Measurements from ENCODE around the gene MTERF1. TPM values are rescaled to one million over a fixed set of nuclear protein-coding genes. Genes with fewer than 3 reads are reported as not detected.

Gene MTERF1
- total and polyA plus RNA-seq, 9 of the 15 experiments (the other 6 are each of a cell fraction or from before 2014, with no cell fraction given), result 15.7 to 49.2 (median 29.1) TPM

DNA sequence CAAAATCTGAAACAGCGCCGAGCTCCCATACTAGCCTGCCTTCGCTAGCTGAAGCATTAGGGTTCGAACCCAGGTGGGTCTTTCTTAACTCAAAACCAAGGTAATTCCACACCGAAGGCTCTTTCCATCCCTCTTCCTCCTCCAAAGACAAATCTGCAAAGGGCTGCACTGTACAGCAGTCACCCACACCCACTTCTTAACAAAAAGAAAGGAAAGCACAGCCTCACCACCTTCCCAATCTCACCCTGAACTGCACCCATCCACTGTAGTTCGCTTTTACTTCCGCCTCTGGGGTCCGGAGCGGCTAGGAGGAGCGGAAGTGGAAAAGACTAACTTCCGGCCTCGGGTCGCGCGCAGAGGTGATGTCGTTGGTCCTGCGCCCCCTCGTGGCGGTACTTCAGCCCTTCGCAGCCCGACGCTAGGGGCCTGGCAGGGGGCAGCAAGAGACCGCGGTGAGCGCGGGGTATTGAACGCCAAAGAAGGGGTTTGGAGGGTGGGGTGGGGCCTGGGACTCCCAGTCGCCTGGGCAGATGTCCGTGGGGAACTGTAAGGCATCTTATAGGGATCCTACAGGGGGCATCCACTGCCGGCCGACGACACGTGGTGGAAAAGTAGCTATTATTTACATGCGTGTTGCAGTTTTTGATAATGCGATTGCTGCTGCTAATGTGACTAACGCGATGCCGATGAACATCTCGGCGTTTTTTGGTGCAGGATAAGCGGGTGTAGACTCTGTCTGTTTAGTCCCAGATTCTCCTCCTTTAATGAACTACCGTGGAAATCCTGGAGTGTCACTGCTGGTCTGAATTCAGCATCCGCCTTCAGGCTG, at the start of gene MTERF1 (continued):
- TF ChIP-seq FOS (IDR thresholded peaks at IDR 0.05; ENCODE audit: extremely low read depth, insufficient read length) (no peak), BCOR (IDR thresholded peaks at IDR 0.05) (peak; percentile 35; the same call in 1 of the 2 replicates), EGR1 (conservative IDR thresholded peaks at IDR 0.05) (no peak; the same call in 1 of the 2 replicates), ZNF133 (CRISPR knock-in tag; IDR thresholded peaks at IDR 0.05) (no peak), HDAC3 (IDR thresholded peaks at IDR 0.05; ENCODE audit: borderline replicate concordance, partially characterized antibody) (peak; percentile 26), ZNF134 (CRISPR knock-in tag; conservative IDR thresholded peaks at IDR 0.05) (peak; percentile 40; the same call in 1 of the 2 replicates), ZNF124 (CRISPR knock-in tag; IDR thresholded peaks at IDR 0.05) (no peak), KDM1A (IDR thresholded peaks at IDR 0.05) (no peak), KLF16 (IDR thresholded peaks at IDR 0.05) (peak; percentile 64; the same call in 1 of the 2 replicates), TAF15 (IDR thresholded peaks at IDR 0.05; ENCODE audit: low read depth, low read length) (no peak), ZNF12 (CRISPR knock-in tag; IDR thresholded peaks at IDR 0.05) (0 out of 2 replicates have a peak, but pooled peaks have one; percentile 19), NFE2 (IDR thresholded peaks at IDR 0.05; ENCODE audit: low read depth) (0 out of 2 replicates have a peak, but pooled peaks have one; percentile 32), ZNF780A (CRISPR knock-in tag; IDR thresholded peaks at IDR 0.05) (no peak), ZNF3 (CRISPR knock-in tag; IDR thresholded peaks at IDR 0.05) (no peak), MCM3 (IDR thresholded peaks at IDR 0.05) (no peak), MAZ (CRISPR knock-in tag; conservative IDR thresholded peaks at IDR 0.05 in 1 of 2, IDR thresholded peaks at IDR 0.05 in 1 of 2) (peak; percentile 80 to 89), ZNF324 (CRISPR knock-in tag; IDR thresholded peaks at IDR 0.05) (no peak)
- TF ChIP-seq, protein P1, sequence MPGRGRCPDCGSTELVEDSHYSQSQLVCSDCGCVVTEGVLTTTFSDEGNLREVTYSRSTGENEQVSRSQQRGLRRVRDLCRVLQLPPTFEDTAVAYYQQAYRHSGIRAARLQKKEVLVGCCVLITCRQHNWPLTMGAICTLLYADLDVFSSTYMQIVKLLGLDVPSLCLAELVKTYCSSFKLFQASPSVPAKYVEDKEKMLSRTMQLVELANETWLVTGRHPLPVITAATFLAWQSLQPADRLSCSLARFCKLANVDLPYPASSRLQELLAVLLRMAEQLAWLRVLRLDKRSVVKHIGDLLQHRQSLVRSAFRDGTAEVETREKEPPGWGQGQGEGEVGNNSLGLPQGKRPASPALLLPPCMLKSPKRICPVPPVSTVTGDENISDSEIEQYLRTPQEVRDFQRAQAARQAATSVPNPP (IDR thresholded peaks at IDR 0.05; ENCODE audit: borderline replicate concordance, insufficient read depth, insufficient read length), result no peak
- TF ChIP-seq, protein P2, sequence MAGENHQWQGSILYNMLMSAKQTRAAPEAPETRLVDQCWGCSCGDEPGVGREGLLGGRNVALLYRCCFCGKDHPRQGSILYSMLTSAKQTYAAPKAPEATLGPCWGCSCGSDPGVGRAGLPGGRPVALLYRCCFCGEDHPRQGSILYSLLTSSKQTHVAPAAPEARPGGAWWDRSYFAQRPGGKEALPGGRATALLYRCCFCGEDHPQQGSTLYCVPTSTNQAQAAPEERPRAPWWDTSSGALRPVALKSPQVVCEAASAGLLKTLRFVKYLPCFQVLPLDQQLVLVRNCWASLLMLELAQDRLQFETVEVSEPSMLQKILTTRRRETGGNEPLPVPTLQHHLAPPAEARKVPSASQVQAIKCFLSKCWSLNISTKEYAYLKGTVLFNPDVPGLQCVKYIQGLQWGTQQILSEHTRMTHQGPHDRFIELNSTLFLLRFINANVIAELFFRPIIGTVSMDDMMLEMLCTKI (IDR thresholded peaks at IDR 0.05; ENCODE audit: partially characterized antibody), result no peak
- TF ChIP-seq, protein P3, sequence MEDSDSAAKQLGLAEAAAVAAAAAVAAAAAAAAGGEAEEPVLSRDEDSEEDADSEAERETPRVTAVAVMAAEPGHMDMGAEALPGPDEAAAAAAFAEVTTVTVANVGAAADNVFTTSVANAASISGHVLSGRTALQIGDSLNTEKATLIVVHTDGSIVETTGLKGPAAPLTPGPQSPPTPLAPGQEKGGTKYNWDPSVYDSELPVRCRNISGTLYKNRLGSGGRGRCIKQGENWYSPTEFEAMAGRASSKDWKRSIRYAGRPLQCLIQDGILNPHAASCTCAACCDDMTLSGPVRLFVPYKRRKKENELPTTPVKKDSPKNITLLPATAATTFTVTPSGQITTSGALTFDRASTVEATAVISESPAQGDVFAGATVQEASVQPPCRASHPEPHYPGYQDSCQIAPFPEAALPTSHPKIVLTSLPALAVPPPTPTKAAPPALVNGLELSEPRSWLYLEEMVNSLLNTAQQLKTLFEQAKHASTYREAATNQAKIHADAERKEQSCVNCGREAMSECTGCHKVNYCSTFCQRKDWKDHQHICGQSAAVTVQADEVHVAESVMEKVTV (CRISPR knock-in tag; IDR thresholded peaks at IDR 0.05), result peak; percentile 98
- TF ChIP-seq, protein P4, sequence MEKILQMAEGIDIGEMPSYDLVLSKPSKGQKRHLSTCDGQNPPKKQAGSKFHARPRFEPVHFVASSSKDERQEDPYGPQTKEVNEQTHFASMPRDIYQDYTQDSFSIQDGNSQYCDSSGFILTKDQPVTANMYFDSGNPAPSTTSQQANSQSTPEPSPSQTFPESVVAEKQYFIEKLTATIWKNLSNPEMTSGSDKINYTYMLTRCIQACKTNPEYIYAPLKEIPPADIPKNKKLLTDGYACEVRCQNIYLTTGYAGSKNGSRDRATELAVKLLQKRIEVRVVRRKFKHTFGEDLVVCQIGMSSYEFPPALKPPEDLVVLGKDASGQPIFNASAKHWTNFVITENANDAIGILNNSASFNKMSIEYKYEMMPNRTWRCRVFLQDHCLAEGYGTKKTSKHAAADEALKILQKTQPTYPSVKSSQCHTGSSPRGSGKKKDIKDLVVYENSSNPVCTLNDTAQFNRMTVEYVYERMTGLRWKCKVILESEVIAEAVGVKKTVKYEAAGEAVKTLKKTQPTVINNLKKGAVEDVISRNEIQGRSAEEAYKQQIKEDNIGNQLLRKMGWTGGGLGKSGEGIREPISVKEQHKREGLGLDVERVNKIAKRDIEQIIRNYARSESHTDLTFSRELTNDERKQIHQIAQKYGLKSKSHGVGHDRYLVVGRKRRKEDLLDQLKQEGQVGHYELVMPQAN (IDR thresholded peaks at IDR 0.05; ENCODE audit: borderline replicate concordance), result peak; percentile 92
- TF ChIP-seq, protein P5, sequence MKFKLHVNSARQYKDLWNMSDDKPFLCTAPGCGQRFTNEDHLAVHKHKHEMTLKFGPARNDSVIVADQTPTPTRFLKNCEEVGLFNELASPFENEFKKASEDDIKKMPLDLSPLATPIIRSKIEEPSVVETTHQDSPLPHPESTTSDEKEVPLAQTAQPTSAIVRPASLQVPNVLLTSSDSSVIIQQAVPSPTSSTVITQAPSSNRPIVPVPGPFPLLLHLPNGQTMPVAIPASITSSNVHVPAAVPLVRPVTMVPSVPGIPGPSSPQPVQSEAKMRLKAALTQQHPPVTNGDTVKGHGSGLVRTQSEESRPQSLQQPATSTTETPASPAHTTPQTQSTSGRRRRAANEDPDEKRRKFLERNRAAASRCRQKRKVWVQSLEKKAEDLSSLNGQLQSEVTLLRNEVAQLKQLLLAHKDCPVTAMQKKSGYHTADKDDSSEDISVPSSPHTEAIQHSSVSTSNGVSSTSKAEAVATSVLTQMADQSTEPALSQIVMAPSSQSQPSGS (CRISPR knock-in tag; IDR thresholded peaks at IDR 0.05), result no peak

All from K562 (cell line).